PC-9 (cell line): Measurements from ENCODE around the gene HES7.

Experiments
- EZH2 ChIP-seq: fragments of 200-600 bp; sonication (generic); IDR thresholded peaks from 2 replicates; pipeline ENCODE4 v1.8.0; 2017; ENCODE audit warnings: antibody characterized with exemption, low read depth
- TF ChIP-seq, protein P1 (sequence below): fragments of 200-600 bp; sonication (generic); conservative IDR thresholded peaks from 2 replicates; pipeline ENCODE4 v1.6.1; 2017; ENCODE audit warnings: mixed run types, antibody characterized with exemption, mild to moderate bottlenecking, moderate library complexity

DNA sequence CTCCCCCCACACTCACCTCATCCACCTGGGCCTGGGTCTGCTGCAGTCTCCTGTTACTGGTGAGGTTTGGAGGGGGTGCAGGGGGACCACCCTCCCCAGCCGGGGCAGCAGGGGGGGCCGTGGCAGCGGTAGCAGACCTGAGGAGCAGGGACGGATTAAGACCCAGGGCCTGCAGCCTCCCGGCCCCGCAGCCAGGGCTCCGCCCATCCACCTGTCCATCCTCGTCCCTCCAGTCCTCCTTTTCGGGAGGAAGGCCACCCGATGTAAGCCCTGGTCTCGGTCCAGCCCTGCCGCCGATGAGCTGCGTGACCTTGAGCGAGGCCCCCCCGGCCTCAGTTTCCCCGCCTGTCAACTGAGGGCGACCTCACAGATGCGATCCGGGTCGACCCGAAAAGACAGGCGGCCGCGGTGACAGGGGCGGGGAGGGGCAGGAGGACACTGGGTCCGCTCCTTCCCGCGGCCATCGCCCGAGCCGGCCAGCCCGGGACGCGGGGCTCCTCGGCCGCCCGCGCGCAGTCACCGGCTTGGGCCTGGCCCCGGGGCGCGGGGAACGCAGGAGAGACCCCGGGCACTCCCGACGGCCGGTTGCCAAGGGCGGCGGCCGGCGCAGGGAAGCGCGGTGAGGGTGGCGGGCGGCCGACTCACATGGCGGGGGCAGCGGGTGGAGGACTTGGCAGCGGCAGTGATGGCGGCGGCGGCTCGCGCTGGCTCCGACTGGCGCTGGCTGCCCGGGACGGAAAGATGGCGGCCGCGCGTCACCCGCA, 38.5 kb upstream of the HES7 start, which contains the start of gene VAMP2:
- TF ChIP-seq, protein P1, sequence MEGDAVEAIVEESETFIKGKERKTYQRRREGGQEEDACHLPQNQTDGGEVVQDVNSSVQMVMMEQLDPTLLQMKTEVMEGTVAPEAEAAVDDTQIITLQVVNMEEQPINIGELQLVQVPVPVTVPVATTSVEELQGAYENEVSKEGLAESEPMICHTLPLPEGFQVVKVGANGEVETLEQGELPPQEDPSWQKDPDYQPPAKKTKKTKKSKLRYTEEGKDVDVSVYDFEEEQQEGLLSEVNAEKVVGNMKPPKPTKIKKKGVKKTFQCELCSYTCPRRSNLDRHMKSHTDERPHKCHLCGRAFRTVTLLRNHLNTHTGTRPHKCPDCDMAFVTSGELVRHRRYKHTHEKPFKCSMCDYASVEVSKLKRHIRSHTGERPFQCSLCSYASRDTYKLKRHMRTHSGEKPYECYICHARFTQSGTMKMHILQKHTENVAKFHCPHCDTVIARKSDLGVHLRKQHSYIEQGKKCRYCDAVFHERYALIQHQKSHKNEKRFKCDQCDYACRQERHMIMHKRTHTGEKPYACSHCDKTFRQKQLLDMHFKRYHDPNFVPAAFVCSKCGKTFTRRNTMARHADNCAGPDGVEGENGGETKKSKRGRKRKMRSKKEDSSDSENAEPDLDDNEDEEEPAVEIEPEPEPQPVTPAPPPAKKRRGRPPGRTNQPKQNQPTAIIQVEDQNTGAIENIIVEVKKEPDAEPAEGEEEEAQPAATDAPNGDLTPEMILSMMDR = no peak
- TF ChIP-seq EZH2 = no peak
